NCI-H2081 treated with DMSO at 0.1 percent for 48 hours (cell line): Measurements from ENCODE around the gene EYS.

ENCODE experiments used
- DNase-seq: peaks from one replicate; lab custom pipeline; 2025; lab: John Stamatoyannopoulos, UW

Gene EYS

DNA sequence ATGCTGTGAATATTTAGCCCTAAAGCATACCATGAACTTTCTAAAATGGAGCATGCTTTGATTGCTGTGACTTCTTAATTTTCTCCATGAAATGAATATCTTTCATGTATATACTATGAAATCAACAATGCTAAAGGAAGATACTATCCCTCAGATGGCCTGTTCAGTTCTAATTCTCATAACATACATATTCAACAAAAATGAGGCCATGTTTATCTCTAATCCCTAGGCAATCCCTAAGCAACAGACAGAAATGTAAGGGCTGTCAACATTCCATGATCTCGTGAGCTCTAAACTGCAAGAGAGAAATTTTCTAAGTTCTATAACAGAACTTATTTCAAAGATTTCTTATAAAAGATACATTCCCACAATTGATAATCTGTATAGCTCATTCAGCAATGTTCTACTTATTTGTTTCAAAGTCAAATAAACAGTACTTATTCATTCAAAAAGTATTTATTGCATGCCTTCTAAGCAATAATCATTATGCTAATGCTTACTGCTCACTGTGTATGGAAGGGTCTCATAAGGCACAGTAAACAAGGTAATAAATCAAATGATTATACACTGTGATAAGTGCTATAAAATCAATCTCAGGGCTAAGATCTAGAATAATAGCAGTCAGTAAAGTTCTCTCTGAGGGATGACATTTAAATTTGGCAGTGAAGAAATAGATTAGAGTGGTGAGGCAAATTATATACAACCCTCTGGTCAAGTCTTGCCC, 1578.6 kb downstream of the EYS start:
- no peak for DNase-seq

DNA sequence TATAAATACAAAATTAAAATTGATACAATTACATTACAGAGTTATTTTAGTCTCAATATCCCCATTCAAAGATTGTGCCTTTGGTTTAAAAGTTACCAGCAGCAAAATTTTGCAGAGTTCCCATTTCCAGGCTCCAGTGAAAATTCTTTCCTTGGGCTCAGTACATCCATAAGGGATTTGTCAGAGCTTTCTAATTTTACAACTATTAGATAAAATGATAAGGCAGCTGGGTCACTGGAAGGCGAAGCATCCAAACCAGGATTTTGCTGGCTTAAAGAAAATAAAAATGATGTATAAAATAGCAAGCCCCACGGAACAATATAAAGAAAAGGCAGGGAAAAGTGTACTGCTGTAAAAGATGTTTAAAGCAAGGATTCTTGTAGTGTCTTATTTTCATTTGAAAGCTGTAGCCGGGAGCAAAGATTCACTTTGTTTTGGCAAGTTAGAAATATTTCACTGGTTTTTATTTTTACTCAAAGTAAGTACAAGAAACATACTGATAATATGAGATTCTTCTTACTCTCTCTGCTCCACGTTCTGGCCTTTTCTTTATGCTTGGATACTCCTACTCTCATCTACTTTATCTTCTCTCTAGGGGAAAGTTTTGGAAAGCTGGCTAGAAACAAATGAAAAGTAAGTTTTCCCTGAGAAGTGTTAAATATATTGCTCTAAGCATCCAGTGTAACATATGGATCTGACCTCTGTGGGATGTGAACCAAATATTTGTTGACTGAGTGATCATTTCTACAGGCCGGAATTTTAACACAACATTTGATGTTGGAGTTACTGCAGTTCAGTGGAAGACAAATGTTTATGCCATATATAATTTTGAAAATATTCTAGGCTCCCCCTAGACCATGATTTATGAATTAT, 1583.0 kb downstream of the EYS start:
- DNase-seq = no peak

GRCh38 chr6:64122712-64123375, 1584.2 kb downstream of the EYS start:
- DNase-seq = no peak

GRCh38 chr6:64121011-64121565, 1585.9 kb downstream of the EYS start:
- DNase-seq = no peak

- DNase-seq = no peak
Observed at GRCh38 chr6:64113704-64114103, 1593.3 kb downstream of the EYS start.

GRCh38 chr6:64104051-64104450, 1603.0 kb downstream of the EYS start:
- DNase-seq = no peak

DNA sequence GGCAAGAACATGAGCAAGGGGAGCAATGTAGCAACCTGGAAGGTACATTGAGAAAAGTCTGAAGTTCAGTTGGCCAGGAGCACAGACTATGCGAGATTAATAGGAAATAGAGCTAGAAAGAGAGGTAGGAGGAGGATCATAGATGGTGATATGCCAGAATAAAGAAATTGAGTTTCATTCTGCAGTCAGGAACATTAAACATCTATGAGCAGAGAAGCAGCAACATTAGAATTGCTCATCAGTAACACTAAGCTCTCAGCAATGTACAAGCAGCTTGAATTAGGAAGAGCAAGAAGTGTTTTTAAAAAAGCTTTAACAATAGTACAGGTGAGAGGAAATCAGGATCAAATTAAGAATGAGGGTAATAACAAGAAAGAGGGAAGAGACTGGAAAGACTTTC, 1603.5 kb downstream of the EYS start:
- no peak for DNase-seq

- no peak for DNase-seq
Observed at GRCh38 chr6:64100702-64101303, 1606.2 kb downstream of the EYS start.

GRCh38 chr6:64090352-64090751, 1616.7 kb downstream of the EYS start:
- DNase-seq = no peak

GRCh38 chr6:64085126-64085525, 1621.9 kb downstream of the EYS start:
- no peak for DNase-seq

DNA sequence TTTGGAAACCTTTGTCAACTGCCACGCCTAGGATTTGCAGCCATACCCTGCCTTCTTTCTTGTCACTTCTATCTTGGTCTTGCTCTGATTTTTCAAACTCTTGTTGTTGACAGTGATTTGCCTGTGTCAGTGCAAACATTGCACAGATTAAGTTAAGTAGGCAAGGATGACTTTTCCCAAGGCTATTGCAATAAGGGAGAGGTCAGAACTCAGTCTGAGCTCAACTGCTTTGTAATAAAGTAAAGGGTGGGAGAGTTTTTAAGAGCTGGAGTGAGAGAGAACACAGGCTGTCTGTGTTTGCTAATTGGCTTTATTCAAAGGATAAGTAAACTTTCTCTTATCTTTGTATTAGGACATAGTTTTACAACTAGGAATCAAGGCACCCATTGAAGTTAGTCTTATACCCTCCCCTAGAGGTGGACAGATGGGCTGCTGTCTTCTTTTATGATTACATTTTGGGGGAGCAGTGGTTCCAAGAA, 1622.8 kb downstream of the EYS start:
- DNase-seq = no peak

DNA sequence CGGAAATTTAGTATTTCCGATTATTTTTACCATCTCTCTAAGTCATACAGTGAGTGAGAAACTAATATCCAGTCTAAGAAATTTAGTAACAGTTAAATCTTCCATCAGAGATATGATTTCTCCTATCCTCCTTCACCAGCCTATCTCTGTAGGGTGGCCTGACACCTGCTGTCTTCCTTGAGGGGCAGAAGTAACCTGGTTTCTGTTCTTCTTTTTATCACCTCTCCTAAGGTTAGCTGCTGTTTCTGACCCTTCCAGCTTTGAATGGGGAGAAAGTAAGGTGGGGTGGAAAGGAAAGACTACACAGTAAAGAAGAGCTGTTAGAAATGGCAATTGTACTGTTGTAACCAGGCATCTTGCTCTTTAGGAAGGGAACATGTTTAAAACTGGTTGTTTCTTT, 1623.8 kb downstream of the EYS start:
- no peak for DNase-seq

DNA sequence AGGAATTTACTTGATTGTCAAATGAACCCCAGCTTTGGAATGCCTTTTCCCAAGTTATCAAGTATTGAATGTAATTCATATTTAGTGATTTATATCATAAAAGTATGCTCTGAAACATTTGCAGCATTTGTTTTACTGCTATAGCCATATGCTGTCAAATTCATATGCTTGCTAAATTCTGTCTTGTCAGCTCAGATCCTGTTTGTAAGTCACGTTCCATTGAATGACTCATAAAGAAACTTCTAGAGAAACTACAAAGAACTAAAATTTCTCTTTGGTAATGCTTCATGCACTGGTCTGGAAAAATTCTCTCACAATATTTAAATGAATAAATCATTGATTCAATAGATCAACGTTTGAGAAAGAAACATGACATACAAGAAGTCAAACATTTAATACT, 1625.6 kb downstream of the EYS start:
- no peak for DNase-seq

GRCh38 chr6:64074981-64075380, 1632.0 kb downstream of the EYS start:
- no peak for DNase-seq

DNA sequence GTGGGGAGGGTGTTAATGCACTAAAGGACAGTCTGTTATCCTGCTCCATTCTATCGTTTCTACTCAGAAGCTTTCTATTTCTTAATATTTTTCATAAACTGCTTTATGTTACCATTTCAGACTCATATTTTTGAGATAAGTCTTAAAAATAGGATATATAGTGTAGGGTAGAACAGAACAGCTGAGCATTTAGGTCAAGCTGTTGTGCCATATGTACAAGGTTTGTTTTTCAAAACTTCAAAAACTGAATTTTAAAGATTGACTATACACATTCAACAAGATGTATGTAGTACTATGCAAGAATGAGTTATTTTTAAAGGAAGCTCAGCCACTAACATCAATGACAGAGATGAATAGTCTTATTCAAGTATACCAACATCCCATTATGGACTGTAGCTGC, 1634.3 kb downstream of the EYS start:
- DNase-seq = no peak

GRCh38 chr6:64064919-64065318, 1642.1 kb downstream of the EYS start:
- no peak for DNase-seq

DNA sequence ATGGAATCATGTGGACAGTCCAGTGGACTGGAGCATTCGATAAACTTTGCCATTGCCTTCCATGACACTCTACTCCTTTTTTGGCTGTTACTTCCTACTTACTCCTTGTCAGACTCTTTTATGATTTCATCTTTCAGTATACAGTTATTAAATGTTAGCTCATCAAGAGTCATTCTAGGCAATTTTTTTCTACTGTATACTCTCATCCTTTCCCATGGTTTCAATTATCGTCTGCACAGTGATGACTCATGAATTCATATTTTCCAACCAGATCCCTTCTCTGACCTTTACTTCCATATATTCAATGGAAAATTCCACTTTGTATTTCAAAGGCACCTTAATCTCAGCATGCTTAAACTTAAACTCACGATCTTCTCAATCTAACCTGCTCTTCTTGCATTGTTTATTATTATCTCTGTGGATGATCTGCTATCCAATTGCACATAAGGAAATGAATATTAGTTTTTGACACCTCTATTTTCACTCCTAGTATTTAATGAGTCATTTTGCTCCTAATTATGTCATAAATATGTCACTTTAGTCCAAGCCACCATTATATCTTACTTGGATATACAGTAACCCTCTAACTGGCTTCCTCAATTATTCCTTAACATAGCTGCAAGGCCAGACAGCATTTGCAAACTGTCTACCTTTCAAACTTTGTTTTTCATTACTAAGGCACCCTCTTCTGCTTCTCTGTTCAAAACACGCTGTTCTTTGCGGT, 1643.9 kb downstream of the EYS start:
- no peak for DNase-seq

DNA sequence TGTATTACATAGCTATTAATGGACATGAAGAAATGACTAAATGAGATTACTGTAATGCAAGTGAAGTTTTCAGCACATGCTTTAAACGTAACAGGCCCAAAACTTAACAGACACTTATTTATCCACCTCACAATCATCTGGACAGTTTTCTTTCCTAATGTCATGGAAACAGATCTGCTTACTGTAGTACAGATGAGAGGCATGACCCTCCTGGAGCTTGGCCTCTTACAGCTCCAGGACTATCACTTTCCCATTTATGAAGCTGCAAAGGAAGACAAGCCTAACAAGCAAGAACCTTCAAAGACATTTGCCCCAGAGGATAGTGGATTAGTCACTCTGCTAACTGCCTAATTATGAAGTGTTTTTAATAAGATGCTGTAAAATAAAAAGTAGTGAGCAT, 1652.2 kb downstream of the EYS start:
- no peak for DNase-seq

DNA sequence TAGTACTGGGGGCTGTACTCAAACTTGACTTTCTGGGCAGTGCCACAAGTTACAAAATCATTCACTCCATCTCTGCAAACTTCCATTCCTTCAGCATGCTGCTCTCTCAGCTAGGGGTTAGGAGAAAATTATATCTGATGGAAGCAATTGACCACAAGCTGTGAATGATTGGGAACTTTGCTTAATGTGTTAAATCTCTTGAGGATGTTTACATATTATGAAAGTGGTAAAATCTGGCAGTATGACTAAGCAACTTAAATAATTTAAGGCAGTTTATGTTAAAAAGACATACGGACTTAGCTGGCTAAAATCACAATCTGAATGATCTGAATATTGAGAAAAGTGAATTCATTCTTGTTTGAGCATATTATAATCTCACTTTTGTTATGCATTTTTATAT, 1656.4 kb downstream of the EYS start:
- DNase-seq = no peak

DNA sequence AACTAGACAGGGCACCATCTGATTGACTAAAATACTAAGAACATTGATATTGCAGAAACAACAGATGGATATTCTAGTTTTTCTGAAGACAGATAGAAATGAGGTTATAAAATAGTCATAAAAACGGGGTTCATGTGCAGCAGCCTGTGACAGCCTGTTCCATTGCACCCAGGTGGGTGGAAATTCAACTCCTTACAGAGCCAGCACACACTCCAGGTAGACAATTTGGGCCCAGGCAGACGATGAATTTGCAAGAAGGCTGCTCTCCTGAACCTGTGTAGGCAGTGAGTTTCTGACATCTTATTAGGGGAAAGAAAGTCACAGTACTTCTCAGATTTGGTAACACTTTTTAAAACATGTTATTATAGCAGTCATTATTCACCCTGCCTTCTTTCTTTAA, 1657.3 kb downstream of the EYS start:
- no peak for DNase-seq

DNA sequence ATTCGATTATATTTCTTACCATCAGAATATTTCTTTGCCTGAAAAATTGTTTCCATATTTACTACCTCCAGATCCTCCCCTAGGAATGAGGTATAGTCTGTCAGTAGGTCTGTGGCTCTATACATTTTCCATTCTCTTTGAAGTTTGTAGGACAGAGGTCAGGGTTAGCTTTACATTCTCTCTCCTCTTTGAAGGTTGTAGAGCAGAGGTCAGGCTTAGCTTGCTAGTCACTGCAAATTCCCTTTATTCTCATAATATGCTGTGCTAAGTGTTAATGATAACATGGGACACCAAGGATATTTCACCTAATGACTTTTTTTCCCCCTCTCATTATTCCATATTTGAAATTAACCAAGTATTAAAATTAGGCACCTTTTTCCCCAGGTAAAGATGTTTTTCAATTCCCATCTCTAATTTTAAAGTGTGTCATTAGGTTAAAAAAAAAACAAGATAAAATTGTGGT, 1660.2 kb downstream of the EYS start:
- no peak for DNase-seq
